Upper lobe of left lung (tissue), 4 donors: ENCODE results near the gene REG3A.

ENCODE experiments used
- CTCF ChIP-seq, 6 experiments: fragments of 450-650 bp in 4 of 6; fragments of 200-600 bp in 2 of 6; sonication (generic) in 2 of 6; IDR thresholded peaks; one replicate each; pipeline ENCODE4 v1.5.1; 2016 to 2019; ENCODE audit warnings: antibody characterized with exemption in 6 of 6
- EP300 ChIP-seq, 4 donors: sonication (generic); formaldehyde crosslinking; IDR thresholded peaks; one replicate each; pipeline ENCODE4 v1.5.1; 2017; ENCODE audit warnings: antibody characterized with exemption in 4 of 4, control low read depth in 2 of 4
- POLR2A ChIP-seq, 4 donors: fragments of 450-650 bp; IDR thresholded peaks; one replicate each; pipeline ENCODE4 v1.5.1; 2016 to 2017; ENCODE audit warnings: antibody characterized with exemption in 4 of 4, mild to moderate bottlenecking in 2 of 4
- POLR2AphosphoS5 ChIP-seq, 2 donors: sonication (generic); formaldehyde crosslinking; IDR thresholded peaks; one replicate each; pipeline ENCODE4 v1.5.1; 2017; ENCODE audit warnings: antibody characterized with exemption in 2 of 2

- TF ChIP-seq CTCF (IDR thresholded peaks at IDR 0.05) (no peak), POLR2A (IDR thresholded peaks at IDR 0.05) (no peak), EP300 (IDR thresholded peaks at IDR 0.05) (no peak), POLR2AphosphoS5 (IDR thresholded peaks at IDR 0.05) (no peak)
Measured at GRCh38 chr2:79155826-79156476, 3.6 kb downstream of the REG3A start.
